H1 (cell line): ENCODE data around the gene METTL6. TPM values are rescaled to one million over a fixed set of nuclear protein-coding genes. Genes with fewer than 3 reads are reported as not detected.

ENCODE experiments used
- CTCF ChIA-PET: fragments of 300-600 bp; sonication (Branson Sonifier 250); formaldehyde crosslinking; loops from one replicate; lab custom pipeline; 2021; ENCODE audit not compliant: partially characterized antibody; lab: Charles Lee
- POLR2A ChIA-PET: fragments of 300-600 bp; sonication (Branson Sonifier 250); formaldehyde crosslinking; loops from one replicate; lab custom pipeline; 2021; ENCODE audit warnings: inconsistent platforms; ENCODE audit not compliant: partially characterized antibody; lab: Charles Lee
- DNase-seq, 2 experiments: peaks; one replicate each; pipeline versions ENCODE4 v3.0.0 to v3.0.0-alpha.2; 2010 to 2022; ENCODE audit warnings: low spot score in 2 of 2, low read depth in 1 of 2, mixed read lengths in 1 of 2
- FAIRE-seq: peaks from 2 replicates; lab custom pipeline; 2011; peaks lifted over from hg19 to GRCh38; lab: Jason Lieb, UNC
- H2AFZ ChIP-seq: 2 replicates; pipeline ENCODE4 v1.8.1; 2012; ENCODE audit warnings: low read length, inconsistent platforms
- H2AK5ac ChIP-seq: 2 replicates; pipeline ENCODE4 v1.6.1; 2013; ENCODE audit warnings: low read depth, low read length
- H2BK120ac ChIP-seq: replicated peaks from 2 replicates; pipeline ENCODE3; 2013; ENCODE audit warnings: low read depth, low read length, inconsistent platforms
- H2BK12ac ChIP-seq: 2 replicates; pipeline ENCODE4 v1.6.1; 2013; ENCODE audit warnings: low read depth, low read length
- H2BK15ac ChIP-seq: 2 replicates; pipeline ENCODE4 v1.6.1; 2013; ENCODE audit warnings: low read length
- H2BK20ac ChIP-seq: 2 replicates; pipeline ENCODE4 v1.6.1; 2013; ENCODE audit warnings: low read length
- H2BK5ac ChIP-seq: 2 replicates; pipeline ENCODE4 v1.6.1; 2013; ENCODE audit warnings: low read depth, low read length
- H3K14ac ChIP-seq: 2 replicates; pipeline ENCODE4 v1.6.1; 2013; ENCODE audit warnings: inconsistent platforms; ENCODE audit not compliant: insufficient read length
- H3K18ac ChIP-seq: 2 replicates; pipeline ENCODE4 v1.6.1; 2013; ENCODE audit warnings: low read length; ENCODE audit errors: extremely low read depth
- H3K23ac ChIP-seq: 2 replicates; pipeline ENCODE4 v1.6.1; 2013; ENCODE audit warnings: inconsistent platforms; ENCODE audit not compliant: insufficient read length
- H3K23me2 ChIP-seq: 2 replicates; pipeline ENCODE4 v1.6.1; 2013; ENCODE audit warnings: low read depth, low read length
- H3K27ac ChIP-seq: 2 replicates; pipeline ENCODE4 v1.6.1; 2011; ENCODE audit warnings: low read depth, low read length, inconsistent platforms
- H3K27me3 ChIP-seq, 4 experiments: replicated peaks in 1 of 4; 1 replicate in 1 of 4; 2 replicates in 3 of 4; pipeline versions ENCODE4 v1.6.1 to v1.8.1; 2011 to 2013; ENCODE audit warnings: low read length in 3 of 4, mild to moderate bottlenecking in 3 of 4, inconsistent platforms in 2 of 4, mixed read lengths in 2 of 4, moderate library complexity in 1 of 4; ENCODE audit not compliant: control insufficient read depth in 3 of 4, insufficient read depth in 3 of 4; ENCODE audit errors: extremely low read depth in 1 of 4
- H3K36me3 ChIP-seq, 4 experiments: 2 replicates each; pipeline versions ENCODE4 v1.6.1 to v1.8.1; 2011 to 2013; ENCODE audit warnings: mild to moderate bottlenecking in 4 of 4, low read length in 3 of 4, moderate library complexity in 2 of 4, control low read depth in 1 of 4, inconsistent platforms in 1 of 4; ENCODE audit not compliant: insufficient read depth in 4 of 4, control insufficient read depth in 2 of 4
- H3K4ac ChIP-seq: replicated peaks from 2 replicates; pipeline ENCODE3; 2013; ENCODE audit warnings: low read length, low read depth, mixed read lengths, inconsistent platforms; ENCODE audit not compliant: insufficient read length
- H3K4me1 ChIP-seq, 4 experiments: replicated peaks in 1 of 4; 1 replicate in 1 of 4; 2 replicates in 3 of 4; pipeline versions ENCODE4 v1.6.1 to v1.8.1; 2011 to 2013; ENCODE audit warnings: low read length in 3 of 4, inconsistent platforms in 2 of 4, mixed read lengths in 1 of 4; ENCODE audit not compliant: insufficient read depth in 4 of 4, control insufficient read depth in 3 of 4
- H3K4me2 ChIP-seq, 2 experiments: 2 replicates each; pipeline versions ENCODE4 v1.6.1 to v1.8.1; 2011 to 2013; ENCODE audit warnings: low read depth in 2 of 2, low read length in 2 of 2, control low read depth in 1 of 2, inconsistent platforms in 1 of 2, mild to moderate bottlenecking in 1 of 2; ENCODE audit not compliant: insufficient read depth in 1 of 2
- H3K4me3 ChIP-seq, 4 experiments: fragments of 200-600, 300-600 bp in 1 of 4; sonication (generic), shearing (Covaris generic), sonication (Bioruptor Twin) in 1 of 4; 2 replicates each; pipeline versions ENCODE4 v1.5.1 to v1.8.1; 2011 to 2016; ENCODE audit warnings: low read length in 4 of 4, low read depth in 3 of 4, control low read depth in 2 of 4, inconsistent platforms in 2 of 4, mild to moderate bottlenecking in 2 of 4, mixed read lengths in 1 of 4, moderate library complexity in 1 of 4; ENCODE audit not compliant: insufficient read depth in 2 of 4; ENCODE audit errors: extremely low read depth in 1 of 4
- H3K56ac ChIP-seq: replicated peaks from 2 replicates; pipeline ENCODE3; 2013; ENCODE audit warnings: low read depth, mild to moderate bottlenecking, mixed read lengths, low read length, inconsistent platforms; ENCODE audit not compliant: insufficient read length
- H3K79me1 ChIP-seq: 2 replicates; pipeline ENCODE4 v1.6.1; 2013; ENCODE audit warnings: low read depth, low read length, control low read depth
- H3K79me2 ChIP-seq, 2 experiments: 2 replicates each; pipeline versions ENCODE4 v1.6.1 to v1.8.1; 2012 to 2013; ENCODE audit warnings: low read length in 2 of 2, mild to moderate bottlenecking in 2 of 2, inconsistent platforms in 1 of 2; ENCODE audit not compliant: insufficient read depth in 2 of 2, control insufficient read depth in 1 of 2
- H3K9ac ChIP-seq, 4 experiments: replicated peaks in 1 of 4; 1 replicate in 1 of 4; 2 replicates in 3 of 4; pipeline versions ENCODE4 v1.6.1 to v1.8.1; 2011 to 2013; ENCODE audit warnings: low read depth in 3 of 4, low read length in 3 of 4, control low read depth in 2 of 4, mild to moderate bottlenecking in 2 of 4, moderate library complexity in 2 of 4, inconsistent platforms in 1 of 4; ENCODE audit errors: extremely low read depth in 1 of 4
- H3K9me3 ChIP-seq, 2 experiments: 2 replicates each; pipeline versions ENCODE4 v1.6.1 to v1.8.1; 2012 to 2013; ENCODE audit warnings: mild to moderate bottlenecking in 2 of 2, moderate library complexity in 2 of 2, control low read depth in 1 of 2, inconsistent platforms in 1 of 2, low read depth in 1 of 2, low read length in 1 of 2, mixed read lengths in 1 of 2; ENCODE audit not compliant: insufficient read depth in 2 of 2
- H4K20me1 ChIP-seq, 2 experiments: replicated peaks in 1 of 2; 2 replicates each; pipeline versions ENCODE3 to v1.8.1; 2011 to 2013; ENCODE audit warnings: inconsistent platforms in 2 of 2, low read length in 2 of 2, mild to moderate bottlenecking in 1 of 2; ENCODE audit not compliant: insufficient read depth in 2 of 2, control insufficient read depth in 1 of 2
- H4K5ac ChIP-seq: 2 replicates; pipeline ENCODE4 v1.6.1; 2013; ENCODE audit warnings: low read length, low read depth, mixed read lengths, inconsistent platforms; ENCODE audit not compliant: insufficient read length
- H4K8ac ChIP-seq: 2 replicates; pipeline ENCODE4 v1.8.0; 2013; ENCODE audit warnings: mild to moderate bottlenecking, moderate library complexity, low read length, inconsistent platforms; ENCODE audit not compliant: insufficient read depth; ENCODE audit errors: extremely low read depth
- H4K91ac ChIP-seq: replicated peaks from 2 replicates; pipeline ENCODE3; 2013; ENCODE audit warnings: low read length, mixed read lengths, inconsistent platforms; ENCODE audit not compliant: insufficient read length
- CHD1 ChIP-seq: IDR thresholded peaks from 2 replicates; pipeline ENCODE4 v1.6.1; 2012; ENCODE audit warnings: low read depth, low read length, improper control_type of control experiment
- CTCF ChIP-seq, 3 experiments: IDR thresholded peaks; 1 replicate in 2 of 3; 2 replicates in 1 of 3; pipeline versions ENCODE4 v1.5.1 to v1.6.1; 2011; ENCODE audit warnings: low read length in 3 of 3, mild to moderate bottlenecking in 3 of 3, inconsistent platforms in 2 of 3, low read depth in 1 of 3, moderate library complexity in 1 of 3; ENCODE audit not compliant: insufficient read depth in 1 of 3; ENCODE audit errors: control extremely low read depth in 1 of 3
- KDM5A ChIP-seq: fragments of 200-600 bp; IDR thresholded peaks from 2 replicates; pipeline ENCODE4 v1.7.1; 2012; ENCODE audit warnings: mild to moderate bottlenecking, low read length, inconsistent platforms, mixed read lengths
- NRF1 ChIP-seq: IDR thresholded peaks from 2 replicates; pipeline ENCODE4 v1.6.1; 2011; ENCODE audit warnings: mild to moderate bottlenecking, low read depth, low read length, improper control_type of control experiment
- SIN3A ChIP-seq, 2 experiments: IDR thresholded peaks in 1 of 2; conservative IDR thresholded peaks in 1 of 2; 2 replicates each; pipeline ENCODE4 v1.6.1; 2011 to 2012; ENCODE audit warnings: low read length in 2 of 2, improper control_type of control experiment in 1 of 2, low read depth in 1 of 2, mild to moderate bottlenecking in 1 of 2
- SIRT6 ChIP-seq: IDR thresholded peaks from one replicate; pipeline ENCODE4 v1.7.1; 2012; ENCODE audit warnings: low read length, inconsistent platforms
- TBP ChIP-seq: IDR thresholded peaks from 2 replicates; pipeline ENCODE4 v1.6.1; 2011; ENCODE audit warnings: low read depth, low read length, improper control_type of control experiment
- WGBS, 2 experiments: shearing (Covaris generic) in 1 of 2; methylation state at CpG; one replicate each; pipeline versions ENCODE4 v1.1.6 to v1.1.7; 2013 to 2015; ENCODE audit warnings: low lambda C conversion rate in 2 of 2, mixed read lengths in 2 of 2, inconsistent platforms in 1 of 2, low coverage in 1 of 2, missing lambda C conversion rate in 1 of 2; ENCODE audit not compliant: insufficient replicate concordance in 2 of 2, insufficient coverage in 1 of 2, insufficient read length in 1 of 2; ENCODE audit errors: extremely low coverage in 1 of 2, missing lambda C conversion rate in 1 of 2; 5-methylcytosine and 5-hydroxymethylcytosine counted together
- polyA plus RNA-seq, 7 experiments: library from polyadenylated mRNA; depleted of rRNA in 3 of 7; stranded (reverse) in 5 of 7; unstranded in 2 of 7; fragments of >200 nt in 5 of 7; fragments of 200-250 nt in 2 of 7; gene quantifications; 1 replicate in 5 of 7; 2 replicates in 1 of 7; 4 replicates in 1 of 7; pipeline versions ENCODE4 v1.2.1 to v1.2.3, GENCODE V29; 2011 to 2013; ENCODE audit warnings: missing spikeins in 2 of 7, mixed read lengths in 2 of 7
- total RNA-seq: library from RNA; stranded (reverse); fragmentation: NEBNext Ultra II Directional; extraction: Animal tissue kit (Norgen Biotek cat#: 25700); gene quantifications from 2 replicates; pipeline ENCODE4 v1.2.1, GENCODE V29; 2021

Gene METTL6
- total and polyA plus RNA-seq, 2 of the 8 experiments (the other 6 are each of a cell fraction or from before 2014, with no cell fraction given), result 18.4 to 20.0 TPM

GRCh38 chr3:15399970-15400369 lies 27.4 kb downstream of the METTL6 start:
- Histone ChIP-seq H3K9me3 (peaks cover 12 to 15% of the 10 kb centered on the region in 2 experiments), H3K4ac (no peak overlapping the region), H4K8ac (no peak overlapping the region), H2BK15ac (no peak overlapping the region), H2BK5ac (no peak overlapping the region), H2BK12ac (no peak overlapping the region), H3K4me2 (no peak overlapping the region), H3K23me2 (no peaks in the 10 kb centered on the region), H3K79me2 (no peaks in the 10 kb centered on the region), H4K20me1 (no peaks in the 10 kb centered on the region), H3K4me3 (no peak overlapping the region), H3K36me3 (no peaks in the 10 kb centered on the region), H3K4me1 (no peaks in the 10 kb centered on the region)
- DNase-seq, result no peak
- POLR2A ChIA-PET, result no interaction called here
- WGBS, 2 experiments, result 94% methylated on average over 4 of the region's 5 CpGs; no CpG with 5 or more reads in 1 of the 2 experiments
- TF ChIP-seq SIN3A (conservative IDR thresholded peaks at IDR 0.05 in 1 of 2, IDR thresholded peaks at IDR 0.05 in 1 of 2; ENCODE audit: low read depth in 1 of 2, low read length in 2 of 2) (no peak), CTCF (IDR thresholded peaks at IDR 0.05; ENCODE audit: control extremely low read depth in 1 of 3, insufficient read depth in 1 of 3, low read depth in 1 of 3, low read length in 3 of 3) (no peak), TBP (no peak), SIRT6 (no peak), KDM5A (no peak), CHD1 (no peak), NRF1 (no peak)
- TF ChIP-seq, all 59 proteins: peak for 0
- Histone ChIP-seq H3K27ac (no peak overlapping the region), H3K23ac (no peak overlapping the region), H2AK5ac (no peak overlapping the region), H4K5ac (no peak overlapping the region), H4K91ac (no peak overlapping the region), H2BK20ac (no peak overlapping the region), H3K79me1 (no peaks in the 10 kb centered on the region), H3K9ac (no peak overlapping the region), H2AFZ (no peak overlapping the region), H3K27me3 (no peaks in the 10 kb centered on the region), H2BK120ac (no peak overlapping the region), H3K14ac (no peak overlapping the region), H3K56ac (no peak overlapping the region), H3K18ac (no peak overlapping the region)
- FAIRE-seq, result no peak
- CTCF ChIA-PET, result interaction anchor here (4.5 kb wide), 1 partner anchor 132 kb away, joined by 20 read pairs; no protein-coding TSS in a partner anchor
